ENCODE results near the gene AKAP3. TPM values are rescaled to one million over a fixed set of nuclear protein-coding genes. Genes with fewer than 3 reads are reported as not detected.

Gene AKAP3
- total and polyA plus RNA-seq, 10 of the 15 experiments (the other 5 are each of a cell fraction or from before 2014, with no cell fraction given) = 0.40 to 2.4 (median 1.3) TPM

GRCh38 chr12:4653691-4654090 lies 4.8 kb upstream of the AKAP3 start:
- FAIRE-seq = no peak
- ChIA-PET CTCF (interaction anchor here (0.9 kb wide), 1 partner anchor 73 kb away, joined by 3 read pairs; no protein-coding TSS in a partner anchor), SMC1A (ENCODE audit: uncharacterized antibody, unreplicated experiment) (interaction anchor here (1.0 to 1.1 kb wide), 2 partner anchors 8 to 49 kb away, joined by 3 read pairs; no protein-coding TSS in a partner anchor), RAD21 (ENCODE audit: unreplicated experiment) (no interaction called here), POLR2A (no interaction called here)
- Histone ChIP-seq H3K4me3 (no peak overlapping the region), H3K36me3 (ENCODE audit: control insufficient read depth in 2 of 2, insufficient read depth in 2 of 2, low read length in 1 of 2) (peaks cover 2 to 35% of the 10 kb centered on the region in 2 experiments; a peak in 3 of 4 replicates), H3K79me2 (ENCODE audit: control insufficient read depth, insufficient read depth, low read length) (peaks cover 42% of the 10 kb centered on the region), H3K27ac (ENCODE audit: control insufficient read depth, insufficient read depth) (no peak overlapping the region), H4K20me1 (ENCODE audit: control insufficient read depth, insufficient read depth) (no peaks in the 10 kb centered on the region), H3K27me3 (replicated peaks in 1 of 2; ENCODE audit: control insufficient read depth in 2 of 2, insufficient read depth in 2 of 2, low read length in 1 of 2) (no peaks in the 10 kb centered on the region), H3K9me3 (replicated peaks; ENCODE audit: control insufficient read depth, insufficient read depth, low read length) (no peaks in the 10 kb centered on the region), H3K9ac (ENCODE audit: control insufficient read depth, insufficient read depth, low read length) (no peak overlapping the region), H3K4me2 (ENCODE audit: control insufficient read depth, insufficient read depth) (no peak overlapping the region), H3K4me1 (ENCODE audit: control insufficient read depth, insufficient read depth, low read length) (0 out of 2 replicates have a peak, but pooled peaks cover 3% of the 10 kb centered on the region), H2AFZ (ENCODE audit: control insufficient read depth, low read depth, low read length) (no peak overlapping the region)
- intact Hi-C loops (cut with micrococcal nuclease; ENCODE audit: unreplicated experiment) = no loop called here
- DNase-seq (ENCODE audit: low read depth, low spot score) = no peak
- BruUV-seq (replicated peaks) = no TSS peak
- 43% methylated on average over 2 of the region's 2 CpGs for WGBS (ENCODE audit: insufficient coverage, insufficient replicate concordance, low lambda C conversion rate, missing lambda C conversion rate)
- ATAC-seq = no peak
- in situ Hi-C loops (cut with MboI) = no loop called here
- no peak for TF ChIP-seq CBX3 (IDR thresholded peaks at IDR 0.05; ENCODE audit: borderline replicate concordance, low read depth)
- TF ChIP-seq MTA3 (IDR thresholded peaks at IDR 0.05; ENCODE audit: borderline replicate concordance, low read length) = no peak
- TF ChIP-seq RELB (IDR thresholded peaks at IDR 0.05; ENCODE audit: low read depth) = no peak
- no peak for TF ChIP-seq JUND (IDR thresholded peaks at IDR 0.05; ENCODE audit: low read depth, low read length)
- no peak for TF ChIP-seq STAT3 (IDR thresholded peaks at IDR 0.05; ENCODE audit: low read depth, low read length)
- no peak for TF ChIP-seq TCF7 (IDR thresholded peaks at IDR 0.05; ENCODE audit: borderline replicate concordance)
- no peak for TF ChIP-seq MEF2A (IDR thresholded peaks at IDR 0.05; ENCODE audit: insufficient read depth, low read depth, low read length)
- no peak for TF ChIP-seq CUX1 (IDR thresholded peaks at IDR 0.05; ENCODE audit: insufficient replicate concordance, low read depth, low read length)
- no peak for TF ChIP-seq POU2F2 (IDR thresholded peaks at IDR 0.05; ENCODE audit: borderline replicate concordance, low read depth, low read length)
- TF ChIP-seq MTA2 (IDR thresholded peaks at IDR 0.05; ENCODE audit: low read depth) = no peak
